B cell (primary cell): ENCODE data around the gene JPT2. TPM values are rescaled to one million over a fixed set of nuclear protein-coding genes. Genes with fewer than 3 reads are reported as not detected.

Experiments used
- ATAC-seq: fragments of 200-7000 bp; cut with Tn5 transposase; one replicate; pipeline ENCODE4 v1.10.0; 2021; ENCODE audit warnings: low read depth, mild to moderate bottlenecking, moderate number of reproducible peaks, moderate library complexity
- CTCF ChIA-PET: fragments of 350-600 bp; sonication (Branson Sonifier 250); formaldehyde crosslinking; loops from one replicate; lab custom pipeline; 2021; ENCODE audit warnings: antibody characterized with exemption, inconsistent platforms; lab: Charles Lee
- POLR2A ChIA-PET: fragments of 350-600 bp; sonication (Branson Sonifier 250); formaldehyde crosslinking; loops from one replicate; lab custom pipeline; 2021; ENCODE audit warnings: antibody characterized with exemption; lab: Charles Lee
- DNase-seq: peaks from one replicate; pipeline ENCODE4 v3.0.0; 2013
- H2AFZ ChIP-seq: 2 replicates; pipeline ENCODE4 v1.6.1; 2012; ENCODE audit warnings: mild to moderate bottlenecking, low read depth, low read length; ENCODE audit not compliant: insufficient read depth, poor library complexity, severe bottlenecking
- H3K27ac ChIP-seq, 2 donors: 1 replicate in 1 of 2; 2 replicates in 1 of 2; pipeline ENCODE4 v1.5.1; 2012 to 2013; ENCODE audit warnings: low read length in 2 of 2, mild to moderate bottlenecking in 2 of 2, moderate library complexity in 1 of 2
- H3K27me3 ChIP-seq, 4 experiments: fragments of 200-600 bp in 1 of 4; sonication (generic) in 1 of 4; replicated peaks in 1 of 4; 1 replicate in 2 of 4; 2 replicates in 2 of 4; pipeline versions ENCODE4 v1.6.1 to v1.7.0; 2013 to 2016; ENCODE audit warnings: low read length in 3 of 4, mild to moderate bottlenecking in 2 of 4, mixed read lengths in 1 of 4, moderate library complexity in 1 of 4; ENCODE audit not compliant: insufficient read depth in 4 of 4, control insufficient read depth in 3 of 4; ENCODE audit errors: control extremely low read depth in 1 of 4
- H3K36me3 ChIP-seq, 2 experiments: replicated peaks in 1 of 2; 1 replicate in 1 of 2; 2 replicates in 1 of 2; pipeline versions ENCODE4 v1.6.1 to v1.7.1; 2013; ENCODE audit warnings: low read length in 1 of 2; ENCODE audit not compliant: insufficient read depth in 2 of 2, control insufficient read depth in 1 of 2; ENCODE audit errors: control extremely low read depth in 1 of 2, extremely low read depth in 1 of 2
- H3K4me1 ChIP-seq, 2 donors: fragments of 200-600 bp in 1 of 2; sonication (generic) in 1 of 2; 1 replicate in 1 of 2; 2 replicates in 1 of 2; pipeline versions ENCODE4 v1.5.1 to v1.6.1; 2013 to 2017; ENCODE audit warnings: low read length in 2 of 2; ENCODE audit not compliant: control insufficient read depth in 2 of 2, insufficient read depth in 2 of 2
- H3K4me2 ChIP-seq: replicated peaks from 2 replicates; pipeline ENCODE3; 2012; ENCODE audit warnings: mild to moderate bottlenecking, low read depth, low read length; ENCODE audit not compliant: poor library complexity, severe bottlenecking
- H3K4me3 ChIP-seq, 5 experiments: fragments of 200-600 bp in 1 of 5; sonication (generic) in 1 of 5; 1 replicate in 3 of 5; 2 replicates in 2 of 5; pipeline versions ENCODE4 v1.5.1 to v1.7.0; 2011 to 2016; ENCODE audit warnings: low read length in 4 of 5, mild to moderate bottlenecking in 4 of 5, low read depth in 2 of 5, control low read depth in 1 of 5, moderate library complexity in 1 of 5; ENCODE audit not compliant: insufficient read depth in 1 of 5; ENCODE audit errors: control extremely low read depth in 1 of 5, extremely low read depth in 1 of 5
- H3K79me2 ChIP-seq: fragments of 200-600 bp; sonication (generic); one replicate; pipeline ENCODE4 v1.6.0; 2016; ENCODE audit warnings: low read length; ENCODE audit not compliant: control insufficient read depth, insufficient read depth
- H3K9ac ChIP-seq: fragments of 200-600 bp; sonication (generic); 2 replicates; pipeline ENCODE4 v1.6.1; 2017; ENCODE audit warnings: mild to moderate bottlenecking, low read length, moderate library complexity
- H3K9me3 ChIP-seq, 3 donors: one replicate each; pipeline versions ENCODE4 v1.6.1 to v1.7.1; 2013; ENCODE audit warnings: low read length in 2 of 3; ENCODE audit not compliant: control insufficient read depth in 2 of 3, insufficient read depth in 1 of 3; ENCODE audit errors: control extremely low read depth in 1 of 3
- H4K20me1 ChIP-seq: 2 replicates; pipeline ENCODE4 v1.6.0; 2012; ENCODE audit warnings: mild to moderate bottlenecking, low read length; ENCODE audit not compliant: insufficient read depth, control insufficient read depth, poor library complexity, severe bottlenecking
- H3K27ac Mint-ChIP-seq: one replicate; pipeline ENCODE4 v1.8.0; 2021; ENCODE audit warnings: mixed read lengths
- H3K27me3 Mint-ChIP-seq: one replicate; pipeline ENCODE4 v1.8.0; 2021; ENCODE audit warnings: mixed read lengths
- H3K4me1 Mint-ChIP-seq: one replicate; pipeline ENCODE4 v1.8.0; 2021; ENCODE audit warnings: mixed read lengths
- H3K4me3 Mint-ChIP-seq: one replicate; pipeline ENCODE4 v1.8.0; 2021; ENCODE audit warnings: mixed read lengths
- H3K9me3 Mint-ChIP-seq: one replicate; pipeline ENCODE4 v1.8.0; 2022; ENCODE audit warnings: mixed read lengths; ENCODE audit not compliant: insufficient read depth
- EZH2 ChIP-seq: IDR thresholded peaks from 2 replicates; pipeline ENCODE4 v1.6.1; 2012; ENCODE audit warnings: borderline replicate concordance, low read depth, mild to moderate bottlenecking, moderate library complexity, low read length; ENCODE audit not compliant: insufficient read depth, poor library complexity, severe bottlenecking
- WGBS: methylation state at CpG from one replicate; pipeline ENCODE4 v1.1.5; 2013; ENCODE audit warnings: missing lambda C conversion rate; ENCODE audit not compliant: insufficient coverage; 5-methylcytosine and 5-hydroxymethylcytosine counted together
- intact Hi-C: fragments of 100-400 bp; cut with micrococcal nuclease; formaldehyde crosslinking; loops from one replicate; pipeline ENCODE4 v1.10.0; 2022
- polyA plus RNA-seq: library from polyadenylated mRNA; depleted of rRNA; stranded (reverse); fragments of >200 nt; gene quantifications from 2 replicates; pipeline ENCODE4 v1.2.3, GENCODE V29; 2012
- total RNA-seq, 2 donors: library from RNA; stranded (reverse); fragments of 120-200 nt in 1 of 2; gene quantifications; 1 replicate in 1 of 2; 2 replicates in 1 of 2; pipeline versions ENCODE4 v1.2.3 to v1.2.4, GENCODE V29; 2013 to 2022
- TF ChIP-seq, protein P1 (sequence below): fragments of 200-600 bp; IDR thresholded peaks from one replicate; pipeline ENCODE4 v1.8.0; 2022; ENCODE audit warnings: antibody characterized with exemption, mild to moderate bottlenecking

JPT2 gene
- total and polyA plus RNA-seq, 2 donors (not counting 1 experiment from before 2014, with no cell fraction given) = 10.7 to 45.7 TPM

GRCh38 chr16:1674306-1674705 is 3.8 kb upstream of the JPT2 start:
- no peak for DNase-seq
- Mint-ChIP-seq H3K27me3 (no peaks in the 10 kb centered on the region), H3K9me3 (no peaks in the 10 kb centered on the region), H3K4me3 (no peak overlapping the region), H3K27ac (no peak overlapping the region), H3K4me1 (peaks cover 9% of the 10 kb centered on the region)
- Histone ChIP-seq H3K36me3 (peaks cover 0 to 45% of the 10 kb centered on the region in 2 experiments), H3K4me3 (no peak overlapping the region), H3K9ac (no peak overlapping the region), H3K27me3 (no peaks in the 10 kb centered on the region), H3K4me1 (peaks cover 8 to 13% of the 10 kb centered on the region in 2 donors), H2AFZ (no peak overlapping the region), H4K20me1 (peaks cover 8% of the 10 kb centered on the region), H3K9me3 (no peaks in the 10 kb centered on the region), H3K4me2 (no peak overlapping the region), H3K27ac (no peak overlapping the region), H3K79me2 (peaks cover 29% of the 10 kb centered on the region)
- ChIA-PET POLR2A (no interaction called here), CTCF (no interaction called here)
- TF ChIP-seq EZH2 = no peak
- TF ChIP-seq, protein P1, sequence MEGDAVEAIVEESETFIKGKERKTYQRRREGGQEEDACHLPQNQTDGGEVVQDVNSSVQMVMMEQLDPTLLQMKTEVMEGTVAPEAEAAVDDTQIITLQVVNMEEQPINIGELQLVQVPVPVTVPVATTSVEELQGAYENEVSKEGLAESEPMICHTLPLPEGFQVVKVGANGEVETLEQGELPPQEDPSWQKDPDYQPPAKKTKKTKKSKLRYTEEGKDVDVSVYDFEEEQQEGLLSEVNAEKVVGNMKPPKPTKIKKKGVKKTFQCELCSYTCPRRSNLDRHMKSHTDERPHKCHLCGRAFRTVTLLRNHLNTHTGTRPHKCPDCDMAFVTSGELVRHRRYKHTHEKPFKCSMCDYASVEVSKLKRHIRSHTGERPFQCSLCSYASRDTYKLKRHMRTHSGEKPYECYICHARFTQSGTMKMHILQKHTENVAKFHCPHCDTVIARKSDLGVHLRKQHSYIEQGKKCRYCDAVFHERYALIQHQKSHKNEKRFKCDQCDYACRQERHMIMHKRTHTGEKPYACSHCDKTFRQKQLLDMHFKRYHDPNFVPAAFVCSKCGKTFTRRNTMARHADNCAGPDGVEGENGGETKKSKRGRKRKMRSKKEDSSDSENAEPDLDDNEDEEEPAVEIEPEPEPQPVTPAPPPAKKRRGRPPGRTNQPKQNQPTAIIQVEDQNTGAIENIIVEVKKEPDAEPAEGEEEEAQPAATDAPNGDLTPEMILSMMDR = no peak
- intact Hi-C loops = no loop called here
- no peak for ATAC-seq
- 90% methylated on average over 6 of the region's 7 CpGs for WGBS

DNA sequence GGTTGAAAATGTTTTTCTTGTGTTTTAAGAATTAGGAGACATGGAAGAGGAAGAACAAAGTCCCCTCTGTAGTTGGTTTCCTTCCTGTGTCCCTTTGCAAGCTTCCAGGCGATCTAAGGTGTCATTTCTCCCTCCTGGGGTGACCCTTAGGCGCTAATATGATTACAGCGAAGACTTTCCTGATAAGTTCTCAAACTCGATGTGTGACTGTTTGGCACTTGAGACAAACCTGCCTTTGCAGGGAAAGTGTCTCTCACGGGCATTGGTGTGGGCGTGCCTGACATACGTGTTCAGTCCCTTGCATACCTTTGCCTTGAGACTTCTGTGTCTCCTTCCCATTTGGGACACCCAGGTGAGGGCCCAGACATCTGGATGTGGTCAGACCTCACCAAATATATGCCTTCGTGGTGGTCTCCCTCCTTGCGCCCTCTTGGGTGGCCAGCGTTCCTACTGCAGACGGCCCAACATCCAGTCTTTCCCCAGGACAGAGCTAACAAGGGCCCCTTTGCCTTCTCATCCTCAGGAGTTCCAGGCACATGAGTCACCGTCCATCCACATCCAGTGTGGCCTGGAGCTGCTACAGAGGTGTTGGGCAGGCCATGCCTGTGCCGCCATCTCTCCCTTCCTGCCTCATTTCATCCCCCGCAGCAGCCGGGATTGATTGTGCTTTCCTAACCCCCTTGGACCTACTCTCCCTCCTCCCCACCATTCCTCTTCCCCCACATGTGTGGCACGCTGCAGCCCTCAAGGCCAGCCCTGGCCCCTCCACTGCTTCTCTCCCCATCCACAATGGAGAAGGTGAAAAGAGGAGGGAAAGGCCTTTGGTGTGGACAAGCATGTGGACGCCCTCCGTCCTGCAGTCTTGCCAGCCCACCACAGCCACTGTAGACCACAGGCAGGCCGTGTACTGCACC is 3.1 kb upstream of the JPT2 start:
- ChIA-PET CTCF (no interaction called here), POLR2A (no interaction called here)
- peaks cover 36% of the 10 kb centered on the region for H3K79me2 ChIP-seq
- H3K27ac Mint-ChIP-seq = no peak overlapping the region
- DNase-seq (no peak), ATAC-seq (no peak)
- H3K27ac ChIP-seq = no peak overlapping the region
- no peak overlapping the region for H3K4me3 ChIP-seq
- H3K4me3 Mint-ChIP-seq = no peak overlapping the region
- peaks cover 0 to 38% of the 10 kb centered on the region in 2 experiments for H3K36me3 ChIP-seq
- no peak overlapping the region for H3K4me2 ChIP-seq
- H3K4me1 ChIP-seq = peaks cover 8 to 14% of the 10 kb centered on the region in 2 donors
- intact Hi-C loops = loop anchor here (5.0 kb wide), 1 partner anchor 998 kb away; the partner anchor contains the start of gene RHBDL1
- WGBS = 98% methylated on average over 18 of the region's 19 CpGs
- H3K27me3 Mint-ChIP-seq = no peaks in the 10 kb centered on the region
- H4K20me1 ChIP-seq = peaks cover 11% of the 10 kb centered on the region
- no peak overlapping the region for H2AFZ ChIP-seq
- no peaks in the 10 kb centered on the region for H3K27me3 ChIP-seq
- no peak overlapping the region for H3K9ac ChIP-seq
- no peak for TF ChIP-seq EZH2
- TF ChIP-seq, protein P1 = no peak
- H3K4me1 Mint-ChIP-seq = peaks cover 9% of the 10 kb centered on the region
- no peaks in the 10 kb centered on the region for H3K9me3 Mint-ChIP-seq
- H3K9me3 ChIP-seq = no peaks in the 10 kb centered on the region
